ENCODE data around the gene UBE2U. TPM values are rescaled to one million over a fixed set of nuclear protein-coding genes. Genes with fewer than 3 reads are reported as not detected.

Gene UBE2U
- polyA plus RNA-seq, 1 donor from 2014 or later: not detected

DNA sequence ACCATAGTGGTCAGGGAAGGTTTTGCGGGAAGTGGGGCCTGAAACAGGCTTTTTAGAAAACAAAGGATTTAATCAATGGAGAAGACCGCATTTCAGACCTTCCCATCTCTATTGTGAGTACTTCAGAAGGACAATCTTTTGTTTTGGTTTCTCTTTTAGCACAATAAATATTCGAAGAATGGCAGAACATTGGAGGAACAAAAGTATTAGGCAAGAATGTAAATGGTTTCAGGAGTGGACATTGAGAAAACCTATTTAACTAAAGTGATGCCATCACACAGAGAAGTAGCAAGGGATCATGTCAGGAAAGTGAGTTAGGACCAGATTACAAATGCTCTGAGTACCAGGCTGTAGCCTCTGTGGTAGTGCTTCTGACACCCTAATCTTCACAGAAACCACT, 26.8 kb upstream of the UBE2U start:
- H3K9me3 ChIP-seq (ENCODE audit: low read length): no peaks in the 10 kb centered on the region
- H3K79me2 ChIP-seq (replicated peaks; ENCODE audit: insufficient read depth, low read length): no peaks in the 10 kb centered on the region
- no peaks in the 10 kb centered on the region for H3K9me2 ChIP-seq (ENCODE audit: insufficient read depth, low read length)
- no peak overlapping the region for H2AFZ ChIP-seq (ENCODE audit: low read depth, low read length)
- no peak overlapping the region for H3K4me3 ChIP-seq (ENCODE audit: low read length)
- no peak overlapping the region for H3K27ac ChIP-seq (ENCODE audit: low read length)
- no peaks in the 10 kb centered on the region for H3F3A ChIP-seq (ENCODE audit: insufficient read depth, low read length, poor library complexity, severe bottlenecking)
- H3K9ac ChIP-seq (ENCODE audit: low read length): no peak overlapping the region
- no peak overlapping the region for H3K4me2 ChIP-seq (ENCODE audit: low read length)
- no peaks in the 10 kb centered on the region for H4K20me1 ChIP-seq (ENCODE audit: insufficient read depth)
- TF ChIP-seq POLR2AphosphoS5 (IDR thresholded peaks at IDR 0.05): no peak
- no peak for TF ChIP-seq RAD21 (conservative IDR thresholded peaks at IDR 0.05)
- no peak for TF ChIP-seq EZH2 (IDR thresholded peaks at IDR 0.05; ENCODE audit: borderline replicate concordance, insufficient read depth, low read length, poor library complexity, severe bottlenecking)
- TF ChIP-seq, protein P1, sequence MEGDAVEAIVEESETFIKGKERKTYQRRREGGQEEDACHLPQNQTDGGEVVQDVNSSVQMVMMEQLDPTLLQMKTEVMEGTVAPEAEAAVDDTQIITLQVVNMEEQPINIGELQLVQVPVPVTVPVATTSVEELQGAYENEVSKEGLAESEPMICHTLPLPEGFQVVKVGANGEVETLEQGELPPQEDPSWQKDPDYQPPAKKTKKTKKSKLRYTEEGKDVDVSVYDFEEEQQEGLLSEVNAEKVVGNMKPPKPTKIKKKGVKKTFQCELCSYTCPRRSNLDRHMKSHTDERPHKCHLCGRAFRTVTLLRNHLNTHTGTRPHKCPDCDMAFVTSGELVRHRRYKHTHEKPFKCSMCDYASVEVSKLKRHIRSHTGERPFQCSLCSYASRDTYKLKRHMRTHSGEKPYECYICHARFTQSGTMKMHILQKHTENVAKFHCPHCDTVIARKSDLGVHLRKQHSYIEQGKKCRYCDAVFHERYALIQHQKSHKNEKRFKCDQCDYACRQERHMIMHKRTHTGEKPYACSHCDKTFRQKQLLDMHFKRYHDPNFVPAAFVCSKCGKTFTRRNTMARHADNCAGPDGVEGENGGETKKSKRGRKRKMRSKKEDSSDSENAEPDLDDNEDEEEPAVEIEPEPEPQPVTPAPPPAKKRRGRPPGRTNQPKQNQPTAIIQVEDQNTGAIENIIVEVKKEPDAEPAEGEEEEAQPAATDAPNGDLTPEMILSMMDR (IDR thresholded peaks at IDR 0.05; ENCODE audit: poor library complexity, severe bottlenecking): no peak
- TF ChIP-seq, protein P2, sequence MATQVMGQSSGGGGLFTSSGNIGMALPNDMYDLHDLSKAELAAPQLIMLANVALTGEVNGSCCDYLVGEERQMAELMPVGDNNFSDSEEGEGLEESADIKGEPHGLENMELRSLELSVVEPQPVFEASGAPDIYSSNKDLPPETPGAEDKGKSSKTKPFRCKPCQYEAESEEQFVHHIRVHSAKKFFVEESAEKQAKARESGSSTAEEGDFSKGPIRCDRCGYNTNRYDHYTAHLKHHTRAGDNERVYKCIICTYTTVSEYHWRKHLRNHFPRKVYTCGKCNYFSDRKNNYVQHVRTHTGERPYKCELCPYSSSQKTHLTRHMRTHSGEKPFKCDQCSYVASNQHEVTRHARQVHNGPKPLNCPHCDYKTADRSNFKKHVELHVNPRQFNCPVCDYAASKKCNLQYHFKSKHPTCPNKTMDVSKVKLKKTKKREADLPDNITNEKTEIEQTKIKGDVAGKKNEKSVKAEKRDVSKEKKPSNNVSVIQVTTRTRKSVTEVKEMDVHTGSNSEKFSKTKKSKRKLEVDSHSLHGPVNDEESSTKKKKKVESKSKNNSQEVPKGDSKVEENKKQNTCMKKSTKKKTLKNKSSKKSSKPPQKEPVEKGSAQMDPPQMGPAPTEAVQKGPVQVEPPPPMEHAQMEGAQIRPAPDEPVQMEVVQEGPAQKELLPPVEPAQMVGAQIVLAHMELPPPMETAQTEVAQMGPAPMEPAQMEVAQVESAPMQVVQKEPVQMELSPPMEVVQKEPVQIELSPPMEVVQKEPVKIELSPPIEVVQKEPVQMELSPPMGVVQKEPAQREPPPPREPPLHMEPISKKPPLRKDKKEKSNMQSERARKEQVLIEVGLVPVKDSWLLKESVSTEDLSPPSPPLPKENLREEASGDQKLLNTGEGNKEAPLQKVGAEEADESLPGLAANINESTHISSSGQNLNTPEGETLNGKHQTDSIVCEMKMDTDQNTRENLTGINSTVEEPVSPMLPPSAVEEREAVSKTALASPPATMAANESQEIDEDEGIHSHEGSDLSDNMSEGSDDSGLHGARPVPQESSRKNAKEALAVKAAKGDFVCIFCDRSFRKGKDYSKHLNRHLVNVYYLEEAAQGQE (IDR thresholded peaks at IDR 0.05; ENCODE audit: borderline replicate concordance): no peak
- no peak for TF ChIP-seq TAF1 (IDR thresholded peaks at IDR 0.05; ENCODE audit: low read depth)
- no peak for TF ChIP-seq MXI1 (conservative IDR thresholded peaks at IDR 0.05; ENCODE audit: poor library complexity, severe bottlenecking)
- TF ChIP-seq SMC3 (conservative IDR thresholded peaks at IDR 0.05; ENCODE audit: poor library complexity): no peak
- no peak for TF ChIP-seq EP300 (conservative IDR thresholded peaks at IDR 0.05; ENCODE audit: poor library complexity, severe bottlenecking)
- no peaks in the 10 kb centered on the region for H3K36me3 ChIP-seq (ENCODE audit: insufficient read depth, low read length)
- no peaks in the 10 kb centered on the region for H3K27me3 ChIP-seq (ENCODE audit: insufficient read depth, low read depth, low read length)

DNA sequence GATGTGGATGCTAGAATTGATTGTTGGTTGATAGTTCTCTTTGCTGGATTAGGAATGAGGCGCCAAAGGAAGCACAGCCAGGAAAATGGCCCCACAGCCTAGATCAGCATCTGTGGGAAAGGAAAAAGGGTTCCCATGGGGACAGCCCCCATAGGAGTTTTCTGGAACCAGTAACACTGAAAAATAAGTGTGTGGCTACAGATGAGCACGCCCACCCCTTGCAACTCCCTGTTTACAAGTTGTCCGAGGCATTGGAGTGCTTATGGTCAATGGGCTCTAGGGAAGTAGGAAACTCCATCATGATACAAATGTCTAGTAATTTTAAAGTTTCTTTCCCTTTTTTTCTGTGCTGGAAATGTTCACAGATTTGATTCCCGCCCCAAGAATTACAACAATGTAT, 23.8 kb upstream of the UBE2U start:
- Histone ChIP-seq H3K9me3 (ENCODE audit: low read length) (no peaks in the 10 kb centered on the region), H3K4me2 (ENCODE audit: low read length) (no peak overlapping the region), H3K79me2 (replicated peaks; ENCODE audit: insufficient read depth, low read length) (no peaks in the 10 kb centered on the region), H4K20me1 (ENCODE audit: insufficient read depth) (no peaks in the 10 kb centered on the region), H3K9me2 (ENCODE audit: insufficient read depth, low read length) (no peaks in the 10 kb centered on the region), H3K4me3 (ENCODE audit: low read length) (no peak overlapping the region), H3F3A (ENCODE audit: insufficient read depth, low read length, poor library complexity, severe bottlenecking) (no peaks in the 10 kb centered on the region), H2AFZ (ENCODE audit: low read depth, low read length) (no peak overlapping the region), H3K36me3 (ENCODE audit: insufficient read depth, low read length) (no peaks in the 10 kb centered on the region), H3K9ac (ENCODE audit: low read length) (no peak overlapping the region), H3K27ac (ENCODE audit: low read length) (no peak overlapping the region), H3K27me3 (ENCODE audit: insufficient read depth, low read depth, low read length) (no peaks in the 10 kb centered on the region)
- no peak for TF ChIP-seq EP300 (conservative IDR thresholded peaks at IDR 0.05; ENCODE audit: poor library complexity, severe bottlenecking)
- TF ChIP-seq RAD21 (conservative IDR thresholded peaks at IDR 0.05): no peak
- no peak for TF ChIP-seq MXI1 (conservative IDR thresholded peaks at IDR 0.05; ENCODE audit: poor library complexity, severe bottlenecking)
- TF ChIP-seq, protein P2 (IDR thresholded peaks at IDR 0.05; ENCODE audit: borderline replicate concordance): no peak
- no peak for TF ChIP-seq SMC3 (conservative IDR thresholded peaks at IDR 0.05; ENCODE audit: poor library complexity)
- no peak for TF ChIP-seq EZH2 (IDR thresholded peaks at IDR 0.05; ENCODE audit: borderline replicate concordance, insufficient read depth, low read length, poor library complexity, severe bottlenecking)
